Hippocampal formation (tissue), 2 donors: ENCODE data around the gene EPHX1.
A peak's percentile ranks its signal among the peaks of the same experiment; 100 is the strongest.
"Not testable (repeated sequence)": the region's sequence is repeated elsewhere in the genome, so short reads cannot be mapped to it uniquely, and the experiment has no call there.

Source experiments
- DNase-seq, 2 donors: peaks; one replicate each; lab custom pipeline; 2025; lab: John Stamatoyannopoulos, UW

Gene EPHX1

DNA sequence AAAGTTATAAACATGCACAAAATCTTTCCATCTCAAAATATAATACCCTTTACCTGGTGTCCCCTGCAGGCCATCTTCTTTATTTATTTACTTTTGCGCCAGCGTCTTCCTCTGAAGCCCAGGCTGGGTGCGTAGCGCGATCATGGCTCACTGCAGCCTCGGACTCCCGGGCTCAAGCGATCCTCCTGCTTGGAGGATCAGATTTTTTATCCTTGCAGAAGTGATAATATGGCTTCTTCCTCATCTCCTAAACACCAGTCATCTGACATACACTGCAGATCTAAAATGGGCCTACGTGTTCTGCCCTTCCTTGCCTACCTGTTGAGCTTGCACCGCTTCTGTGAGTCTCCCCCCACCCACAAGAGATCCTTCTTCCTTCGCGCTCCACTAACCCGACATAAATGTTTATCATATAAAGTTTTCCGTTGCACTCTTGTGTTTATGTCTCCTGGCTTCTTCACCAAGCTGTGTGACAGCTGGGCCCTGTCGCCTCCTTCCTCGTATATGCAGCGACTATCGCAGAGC, 32.8 kb upstream of the EPHX1 start:
- DNase-seq: no peak

DNA sequence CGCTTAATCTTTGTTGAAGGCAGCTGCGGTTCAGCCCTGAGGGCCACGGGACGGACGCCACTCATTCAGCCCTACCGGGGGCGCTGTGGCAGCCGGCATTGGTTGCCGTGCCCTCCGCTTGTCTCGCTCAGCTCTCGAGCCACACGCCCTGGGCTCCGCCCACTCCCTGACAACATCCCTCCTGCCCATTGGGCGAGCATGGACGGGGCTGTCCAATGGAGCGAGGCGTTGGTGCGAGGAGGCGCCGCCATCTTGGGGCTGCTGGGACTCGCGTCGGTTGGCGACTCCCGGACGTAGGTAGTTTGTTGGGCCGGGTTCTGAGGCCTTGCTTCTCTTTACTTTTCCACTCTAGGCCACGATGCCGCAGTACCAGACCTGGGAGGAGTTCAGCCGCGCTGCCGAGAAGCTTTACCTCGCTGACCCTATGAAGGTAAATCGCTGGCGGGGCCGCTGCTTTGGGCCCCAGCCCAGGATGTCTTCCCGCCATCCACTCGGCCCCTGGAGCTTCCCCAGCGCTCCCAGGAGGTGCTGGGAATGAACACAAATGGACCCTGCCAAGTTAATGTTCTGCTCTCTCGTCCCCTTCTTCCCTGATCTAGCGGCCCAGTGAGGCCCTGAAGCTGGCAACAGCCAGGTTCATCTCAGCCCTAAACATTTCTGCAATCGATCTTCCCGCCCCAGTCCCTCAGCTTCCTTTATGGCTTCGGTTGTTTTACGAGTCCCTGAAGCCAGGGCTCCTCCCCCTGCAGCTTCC, 32.2 kb upstream of the EPHX1 start, which contains the start of gene SRP9:
Gene SRP9, plus strand, starts transcription at position 244 of the 754 bp plus-strand sequence. Its CDS starts 115 bp downstream, at position 359.
- peak; percentile 98 for DNase-seq

DNA sequence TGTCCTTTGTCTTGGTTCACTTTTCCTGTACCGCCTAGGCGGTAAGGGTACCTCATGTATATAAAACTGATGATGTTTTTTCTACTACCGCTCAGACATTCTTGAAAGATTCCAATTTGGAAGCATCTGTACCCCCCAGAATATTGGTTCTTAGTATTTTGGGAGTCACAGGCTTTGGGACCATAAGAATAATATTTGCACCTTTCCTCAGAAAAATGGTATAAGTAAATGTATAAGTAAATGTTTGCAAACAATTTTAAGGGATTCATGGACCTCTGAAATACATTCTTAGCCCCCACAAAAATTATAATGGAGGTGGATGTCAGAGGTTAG, 31.6 kb upstream of the EPHX1 start:
- no peak for DNase-seq

DNA sequence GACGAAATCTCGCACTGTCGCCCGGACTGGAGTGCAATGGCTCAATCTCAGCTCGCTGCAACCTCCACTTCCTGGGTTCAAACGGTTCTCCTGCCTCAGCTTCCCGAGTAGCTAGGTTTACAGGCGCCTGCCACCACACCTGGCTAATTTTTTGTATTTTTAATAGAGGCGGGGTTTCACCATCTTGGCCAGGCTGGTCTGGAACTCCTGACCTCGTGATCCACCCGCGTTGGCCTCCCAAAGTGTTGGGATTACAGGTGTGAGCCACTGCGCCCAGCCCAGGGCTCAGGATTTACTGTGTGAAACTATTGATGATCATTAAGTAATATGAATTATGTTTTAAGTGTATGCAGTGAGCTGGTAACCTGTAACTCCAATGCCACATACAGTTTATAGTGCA, 30.8 kb upstream of the EPHX1 start:
- not testable (repeated sequence) for DNase-seq

DNA sequence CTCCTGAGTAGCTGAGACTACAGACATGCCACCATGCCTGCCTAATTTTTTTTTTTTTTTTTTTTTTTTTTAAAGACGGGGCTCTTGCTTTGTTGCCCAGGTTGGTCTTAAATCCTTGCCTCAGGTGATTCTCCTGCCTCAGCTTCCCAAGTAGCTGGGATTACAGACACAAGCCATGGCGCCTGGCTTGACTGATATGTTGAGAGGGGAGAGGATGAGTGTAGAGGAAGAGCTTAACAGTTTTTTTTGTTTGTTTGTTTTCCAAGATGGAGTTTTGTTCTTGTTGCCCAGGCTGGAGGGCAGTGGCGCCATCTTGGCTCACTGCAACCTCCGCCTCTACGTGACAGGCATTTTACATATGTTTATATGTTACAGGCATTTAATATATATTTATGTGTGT, 29.8 kb upstream of the EPHX1 start:
- no peak for DNase-seq

DNA sequence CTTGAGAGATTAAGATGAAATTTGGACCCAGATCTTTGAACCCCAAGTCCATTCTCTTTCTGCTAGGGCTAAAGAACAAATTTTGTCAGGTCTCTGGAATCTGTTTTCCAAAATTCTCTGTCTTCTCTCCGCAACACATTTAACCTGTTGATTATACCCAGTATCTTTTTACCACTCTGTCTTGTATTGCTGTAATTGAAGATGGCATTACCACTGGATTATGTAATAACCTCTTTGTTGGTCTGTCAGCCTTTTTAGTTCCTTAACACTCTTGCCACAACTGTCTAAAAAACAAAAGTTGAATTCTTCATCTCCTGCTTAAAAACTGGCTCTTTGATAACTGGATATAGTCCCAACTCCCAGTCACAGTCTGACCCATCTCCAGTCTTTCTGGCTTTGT, 29.3 kb upstream of the EPHX1 start:
- no peak for DNase-seq

DNA sequence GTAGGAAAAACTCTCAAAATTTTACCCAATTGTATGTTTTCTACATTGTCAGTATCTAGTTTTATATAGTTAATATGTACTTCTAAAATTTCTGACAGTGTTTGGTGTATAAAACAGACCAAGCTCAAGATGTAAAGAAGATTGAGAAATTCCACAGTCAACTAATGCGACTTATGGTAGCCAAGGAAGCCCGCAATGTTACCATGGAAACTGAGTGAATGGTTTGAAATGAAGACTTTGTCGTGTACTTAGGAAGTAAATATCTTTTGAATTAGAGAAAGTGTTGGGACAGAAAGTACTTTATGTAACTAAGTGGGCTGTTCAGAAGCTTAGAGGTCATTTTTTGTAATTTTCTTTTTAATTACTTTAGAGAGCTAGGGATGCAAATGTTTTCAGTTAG, 20.8 kb upstream of the EPHX1 start:
- DNase-seq: not testable (repeated sequence)

DNA sequence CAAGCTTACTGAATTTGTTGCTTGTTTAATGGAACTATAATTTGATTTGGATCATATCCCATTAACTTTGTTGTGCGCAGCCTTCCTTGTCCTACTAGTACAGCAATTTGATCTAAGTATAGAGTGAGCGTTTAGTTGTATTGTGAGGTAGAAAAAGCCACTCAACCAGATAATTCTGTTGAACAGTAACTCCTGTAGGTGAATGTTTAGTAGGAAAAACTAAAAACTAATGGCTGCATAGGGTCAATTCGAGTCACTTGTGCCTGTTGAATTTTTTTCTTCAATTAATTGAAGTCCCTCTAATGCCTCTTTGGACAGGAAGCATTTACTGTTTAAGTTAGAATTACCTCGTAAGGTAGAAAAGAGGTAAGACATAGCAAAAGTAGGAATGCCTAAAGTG, 15.0 kb upstream of the EPHX1 start:
- no peak for DNase-seq

DNA sequence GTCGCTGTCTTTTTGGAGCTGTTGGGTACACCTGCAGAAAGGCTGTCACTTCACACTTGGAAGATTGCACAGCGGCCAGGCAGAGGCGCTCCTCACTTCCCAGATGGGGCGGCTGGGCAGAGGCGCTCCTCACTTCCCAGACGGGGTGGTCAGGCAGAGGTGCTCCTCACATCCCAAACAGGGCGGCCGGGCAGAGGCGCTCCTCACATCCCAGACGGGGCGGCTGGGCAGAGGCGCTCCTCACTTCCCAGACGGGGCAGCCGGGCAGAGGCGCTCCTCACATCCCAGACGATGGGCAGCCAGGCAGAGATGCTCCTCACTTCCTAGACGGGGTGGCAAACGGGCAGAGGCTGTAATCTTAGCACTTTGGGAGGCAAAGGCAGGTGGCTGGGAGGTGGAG, 13.8 kb upstream of the EPHX1 start:
- not testable (repeated sequence) for DNase-seq

DNA sequence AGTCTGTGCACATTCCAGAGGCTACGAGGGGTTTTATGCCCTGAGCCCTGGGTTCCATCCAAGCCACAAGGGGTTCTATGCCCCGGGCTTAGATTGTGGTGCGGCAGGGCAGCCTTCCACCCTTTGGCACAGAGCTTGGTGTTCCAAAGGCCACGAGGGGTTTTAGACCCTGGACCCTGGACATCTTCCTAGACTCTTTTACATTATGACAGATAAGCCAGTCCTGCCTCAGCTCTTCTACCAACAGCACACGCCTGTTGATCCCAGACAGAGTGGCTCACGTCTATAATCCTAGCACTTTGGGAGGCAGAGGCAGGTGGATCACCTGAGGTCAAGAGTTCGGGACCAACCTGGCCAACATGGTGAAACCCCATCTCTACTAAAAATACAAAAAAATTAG, 8.8 kb upstream of the EPHX1 start:
- DNase-seq: not testable (repeated sequence)

DNA sequence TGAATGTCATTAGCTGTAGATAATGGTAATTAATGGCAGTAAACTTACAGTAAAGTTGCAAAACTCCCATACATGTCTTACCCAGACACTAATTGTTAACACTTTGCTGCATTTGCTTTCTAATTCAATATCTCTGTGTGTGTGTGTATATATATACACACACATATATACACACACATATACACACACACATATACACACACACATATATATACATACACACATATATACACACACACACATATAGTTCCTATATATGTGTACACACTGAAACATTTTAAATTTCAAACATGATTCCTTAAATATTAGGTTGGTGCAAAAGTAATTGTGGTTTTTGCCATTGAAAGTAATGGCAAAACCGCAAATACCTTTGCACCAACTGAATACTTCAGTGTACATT, 3.7 kb upstream of the EPHX1 start:
- DNase-seq: no peak

DNA sequence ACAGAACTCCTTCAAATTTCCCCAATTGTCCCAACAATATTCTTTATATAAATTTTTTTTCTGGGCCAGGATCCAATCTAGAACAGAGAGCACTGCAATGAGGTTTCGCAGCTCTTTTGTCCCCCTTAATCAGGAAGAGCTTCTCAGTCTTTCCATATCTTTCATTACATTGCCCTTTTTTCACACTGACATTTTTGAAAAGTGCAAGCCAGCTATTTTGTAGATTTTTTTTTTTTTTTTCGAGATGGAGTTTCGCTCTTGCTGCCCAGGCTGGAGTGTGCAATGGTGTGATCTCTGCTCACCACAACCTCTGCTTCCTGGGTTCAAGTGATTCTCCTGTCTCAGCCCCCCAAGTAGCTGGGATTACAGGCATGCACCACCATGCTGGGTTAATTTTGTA, 3.2 kb upstream of the EPHX1 start:
- DNase-seq: not testable (repeated sequence)

DNA sequence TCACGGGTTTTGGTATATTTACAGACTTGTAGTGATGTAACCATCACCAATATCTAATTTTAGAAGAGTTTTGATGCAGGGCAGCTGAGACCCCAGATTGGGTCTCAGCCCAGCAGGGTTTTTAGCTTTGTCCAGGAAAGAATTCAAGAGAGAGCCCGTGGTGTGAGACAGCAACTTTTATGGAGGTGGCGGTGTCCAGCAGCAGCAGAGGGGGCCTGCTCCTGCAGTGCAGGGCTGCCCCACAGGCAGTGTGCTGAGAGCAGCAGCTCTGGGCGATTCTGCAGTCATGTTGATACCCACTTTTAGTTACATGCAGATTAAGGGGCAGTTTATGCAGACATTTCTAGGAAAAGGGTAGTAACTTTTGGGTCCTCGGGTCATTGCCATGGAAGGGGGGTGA, 1.8 kb upstream of the EPHX1 start:
- DNase-seq: no peak

DNA sequence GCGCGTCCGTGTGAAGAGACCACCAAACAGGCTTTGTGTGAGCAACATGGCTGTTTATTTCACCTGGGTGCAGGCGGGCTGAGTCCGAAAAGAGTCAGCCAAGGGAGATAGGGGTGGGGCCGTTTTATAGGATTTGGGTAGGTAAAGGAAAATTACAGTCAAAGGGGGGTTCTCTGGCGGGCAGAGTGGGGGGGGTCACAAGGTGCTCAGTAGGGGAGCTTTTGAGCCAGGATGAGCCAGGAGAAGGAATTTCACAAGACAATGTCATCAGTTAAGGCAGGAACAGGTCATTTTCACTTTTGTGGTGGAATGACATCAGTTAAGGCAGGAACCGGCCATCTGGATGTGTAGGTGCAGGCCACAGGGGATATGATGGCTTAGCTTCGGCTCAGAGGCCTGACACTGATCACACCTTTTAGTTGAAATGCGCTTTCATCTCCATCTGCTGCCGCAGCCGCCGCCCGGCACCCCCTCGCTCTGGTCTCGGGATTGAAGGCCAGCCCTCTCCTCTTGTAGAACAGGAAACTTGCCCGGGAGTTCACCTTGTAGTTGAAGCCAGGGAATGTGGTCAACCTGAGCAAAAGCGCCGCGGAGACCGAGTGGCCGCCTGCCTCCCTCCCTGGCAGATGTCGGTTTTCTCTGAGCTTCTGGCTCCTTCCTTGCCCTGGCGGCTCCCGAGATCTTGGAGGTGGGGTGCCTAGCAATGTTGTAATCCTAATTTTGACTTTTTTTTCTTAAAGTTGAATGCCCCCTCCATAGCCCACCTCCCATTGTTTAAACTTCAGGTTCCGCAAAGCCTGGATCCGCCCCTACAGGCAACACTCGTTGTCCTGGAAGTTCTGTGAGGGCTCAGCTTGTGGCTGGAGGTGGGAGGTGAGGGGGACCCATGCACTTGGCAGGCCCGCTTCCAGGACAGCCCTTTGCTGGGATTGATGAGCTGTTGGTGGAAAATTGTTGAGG, 935 bp downstream of the EPHX1 start:
- DNase-seq: not testable (repeated sequence)

DNA sequence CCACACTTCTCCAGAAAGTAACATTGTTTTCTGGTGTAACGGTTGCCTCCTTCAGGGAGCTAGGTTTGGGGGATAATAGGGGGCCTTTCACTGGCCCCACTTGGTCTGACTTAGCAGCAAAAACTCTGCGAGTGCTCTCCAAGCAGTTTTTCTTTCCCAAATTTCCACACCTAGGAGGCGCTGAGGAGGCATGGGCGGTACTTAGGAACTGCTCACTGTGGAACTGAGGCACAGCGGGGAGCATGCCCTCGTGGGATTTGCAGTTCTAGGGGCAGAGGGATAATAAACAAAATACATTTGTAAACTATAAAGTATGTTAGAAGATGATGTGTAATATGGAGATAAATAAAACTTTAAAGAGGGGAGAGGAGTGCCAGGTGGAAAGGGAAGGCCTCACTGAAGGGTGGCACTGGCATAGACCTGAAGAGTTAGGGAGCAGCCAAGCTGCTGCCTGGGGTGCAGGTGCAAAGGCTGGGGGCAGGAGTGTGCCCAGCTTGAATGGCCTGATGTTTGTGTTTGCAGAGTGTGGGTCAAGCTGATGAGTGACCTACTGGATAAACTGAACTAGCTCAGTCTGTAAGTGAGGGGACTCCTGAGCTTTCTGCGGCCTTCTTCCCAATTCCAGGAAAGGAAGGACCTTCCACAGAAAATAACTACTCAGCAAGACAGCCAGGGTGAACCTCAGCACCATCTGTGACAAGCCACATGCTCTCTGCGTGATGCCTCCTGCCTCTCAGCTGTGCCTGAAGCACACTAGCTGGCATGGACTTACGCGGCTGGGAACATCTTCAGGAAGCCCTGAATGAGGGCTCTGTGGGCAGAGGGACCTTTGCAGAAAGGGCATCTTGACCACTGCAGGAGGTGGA, 1.9 kb downstream of the EPHX1 start:
- peak in 1 of 2 donors; percentile 29 for DNase-seq

DNA sequence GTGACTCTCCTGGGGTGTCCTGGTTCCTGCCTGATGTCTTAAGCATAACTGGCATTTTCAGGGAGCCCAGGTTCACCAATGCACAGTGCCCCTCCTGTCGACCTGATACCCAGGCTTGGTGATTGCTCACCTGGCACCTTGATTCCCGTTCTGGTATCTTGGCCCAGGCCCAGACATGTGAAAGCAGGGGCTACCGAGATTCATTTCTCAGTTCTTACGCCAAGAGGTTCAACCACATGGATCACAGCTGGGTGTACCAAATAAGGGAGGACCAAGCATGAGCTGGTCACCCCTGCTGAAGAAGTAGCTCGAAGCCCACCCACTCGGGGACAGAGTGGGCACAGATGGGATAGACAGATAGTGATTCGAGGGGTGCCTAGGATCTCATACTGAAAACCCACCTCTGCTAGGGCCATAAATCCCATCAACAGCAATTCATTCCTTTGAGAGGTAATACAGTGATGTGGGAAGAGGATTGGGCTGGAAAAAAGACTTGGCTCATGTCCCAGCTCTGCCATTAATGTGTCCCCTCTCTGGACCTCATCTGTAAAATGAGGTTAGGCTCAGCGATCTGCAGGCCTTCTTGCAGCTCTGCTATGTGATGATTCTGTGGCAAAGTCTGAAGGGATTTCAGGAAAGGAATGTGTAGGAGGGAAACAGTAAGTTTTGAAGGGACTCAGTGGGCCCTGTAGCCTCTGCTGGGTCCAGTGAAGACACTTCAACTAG, 2.7 kb downstream of the EPHX1 start:
- no peak for DNase-seq

DNA sequence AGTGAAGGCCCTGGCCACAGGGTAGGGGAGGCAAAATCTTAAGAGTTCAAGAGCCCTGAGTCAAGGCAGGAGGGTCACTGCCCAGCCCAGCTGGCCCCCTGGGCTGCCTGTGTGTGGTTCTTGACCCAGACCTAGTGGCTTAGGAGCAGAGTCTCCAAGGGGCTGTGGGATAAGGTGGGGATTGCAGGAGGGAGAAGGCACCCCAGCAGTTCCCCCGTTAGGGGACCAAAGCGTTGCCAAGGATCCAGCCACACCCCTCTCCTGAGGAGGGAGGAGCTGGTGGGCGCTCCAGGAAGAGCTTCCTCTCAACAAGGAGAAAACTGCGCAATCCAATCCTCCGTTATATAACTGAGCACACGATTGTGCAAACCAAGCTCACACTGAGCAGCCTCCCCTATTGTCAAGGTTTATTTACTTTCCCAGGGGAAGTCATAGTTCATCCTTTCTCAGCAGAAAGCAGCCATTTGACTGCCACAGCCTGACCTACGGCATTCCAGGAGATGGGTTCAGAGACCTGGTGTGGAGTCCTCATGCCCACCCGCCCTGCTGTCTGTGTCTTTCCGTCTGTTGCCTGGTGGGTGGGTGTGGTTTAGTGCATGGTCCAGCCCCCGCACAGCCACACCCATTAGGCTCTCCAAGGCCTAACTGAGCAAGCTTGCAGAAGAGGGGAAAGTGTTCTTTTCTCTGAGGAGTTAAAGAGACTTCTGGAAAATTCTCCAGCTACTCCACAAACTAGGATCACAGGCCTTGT, 3.5 kb downstream of the EPHX1 start:
- no peak for DNase-seq

DNA sequence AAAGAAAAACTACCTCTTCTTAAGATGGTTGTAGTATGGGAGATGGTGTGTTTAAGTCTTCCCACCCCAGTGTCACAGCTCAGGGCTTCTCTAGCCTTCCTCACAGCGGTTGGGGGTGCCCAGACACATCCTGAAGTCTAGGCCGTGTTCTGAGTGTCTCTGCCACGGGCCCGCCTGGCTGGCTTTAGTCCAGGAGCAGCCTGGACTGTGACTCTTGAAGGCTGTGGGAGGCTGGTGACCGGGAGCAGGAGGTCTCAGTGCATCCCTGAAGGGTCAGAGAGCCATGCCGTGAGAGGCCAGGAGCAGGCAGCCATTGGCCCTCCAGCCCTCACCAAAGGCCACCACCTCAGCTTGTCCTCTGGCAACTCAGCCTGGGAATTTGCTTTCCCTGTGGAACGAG, 4.5 kb downstream of the EPHX1 start:
- no peak for DNase-seq

DNA sequence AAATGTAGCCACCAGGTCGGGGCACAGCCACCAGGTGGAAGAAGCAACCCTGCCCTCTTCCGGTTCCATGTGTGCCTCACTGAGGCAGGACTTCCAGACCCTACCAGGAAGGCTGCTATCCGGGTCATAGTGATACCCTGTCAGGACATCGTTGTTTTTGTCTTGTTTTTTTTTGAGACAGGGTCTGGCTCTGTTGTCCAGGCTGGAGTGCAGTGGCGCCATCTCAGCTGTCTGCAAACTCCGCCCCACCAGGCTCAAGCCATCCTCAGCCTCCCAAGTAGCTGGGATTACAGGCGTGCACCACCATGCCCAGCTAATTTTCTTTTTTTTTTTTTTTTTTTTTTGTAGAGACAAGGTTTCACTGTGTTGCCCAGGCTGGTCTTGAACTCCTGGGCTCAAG, 5.2 kb downstream of the EPHX1 start:
- DNase-seq: not testable (repeated sequence)

DNA sequence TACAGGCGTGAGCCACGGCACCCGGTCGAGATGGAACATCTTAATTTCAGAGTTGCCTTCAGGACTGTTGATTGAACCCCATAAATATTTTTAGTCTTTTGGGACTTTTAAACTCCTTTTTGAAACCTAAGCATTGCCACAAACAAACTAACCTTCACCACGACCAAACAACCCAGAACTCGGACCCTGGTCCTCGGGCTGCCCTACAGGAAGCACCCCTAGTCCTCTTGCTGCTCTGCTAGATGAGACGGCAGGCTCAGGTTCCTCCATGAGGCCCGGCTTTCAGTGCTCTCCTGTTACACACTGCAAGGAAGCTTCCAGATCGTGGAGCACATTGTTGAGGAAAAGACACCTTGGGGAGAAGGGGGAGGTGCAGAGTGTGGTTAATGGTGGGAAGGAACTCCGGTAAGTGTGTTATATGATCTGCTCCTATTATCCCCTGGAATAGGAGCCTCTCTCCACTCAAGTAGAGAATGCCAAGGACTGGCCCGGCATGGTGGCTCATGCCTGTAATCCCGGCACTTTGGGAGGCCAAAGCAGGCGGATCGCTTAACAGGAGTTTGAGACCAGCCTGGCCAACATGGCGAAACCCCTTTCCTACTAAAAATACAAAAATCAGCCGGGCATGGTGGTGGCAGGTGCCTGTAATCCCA, 5.7 kb downstream of the EPHX1 start:
- DNase-seq: no peak
